Spleen (tissue), 7 donors: ENCODE results near the gene PRUNE2.

Experiments used
- CTCF ChIP-seq, 11 experiments: fragments of 200-600 bp in 7 of 11; fragments of 450-650 bp in 4 of 11; sonication (generic) in 4 of 11; IDR thresholded peaks in 8 of 11; conservative IDR thresholded peaks in 3 of 11; 1 replicate in 7 of 11; 2 replicates in 4 of 11; pipeline versions ENCODE4 v1.4.0 to v1.8.0; 2016 to 2021; ENCODE audit warnings: antibody characterized with exemption in 11 of 11, inconsistent platforms in 4 of 11, mild to moderate bottlenecking in 1 of 11
- POLR2A ChIP-seq, 3 donors: fragments of 450-650 bp; IDR thresholded peaks; one replicate each; pipeline ENCODE4 v1.5.1; 2017; ENCODE audit warnings: antibody characterized with exemption in 3 of 3, mild to moderate bottlenecking in 1 of 3
- POLR2AphosphoS5 ChIP-seq, 3 donors: sonication (generic); formaldehyde crosslinking; IDR thresholded peaks; one replicate each; pipeline ENCODE4 v1.5.1; 2017; ENCODE audit warnings: antibody characterized with exemption in 3 of 3
- donor health status: DM: no; HTN: no; CAD: no; lungs with moderate emphysema.
- donor health status: DM: no; HTN: no; CAD: no.
- donor health status: DM: no; HTN: no; CAD: no.

- TF ChIP-seq CTCF (IDR thresholded peaks at IDR 0.05 in 8 of 11, conservative IDR thresholded peaks at IDR 0.05 in 3 of 11) (no peak), POLR2A (IDR thresholded peaks at IDR 0.05) (no peak), POLR2AphosphoS5 (IDR thresholded peaks at IDR 0.05) (no peak)
Observed at GRCh38 chr9:76873821-76874220, 32.1 kb downstream of the PRUNE2 start.
